ENCODE results near the gene LBX1.

LBX1 gene

GRCh38 chr10:101224910-101225823, 4.1 kb downstream of the LBX1 start:
- DNase-seq, result no peak

- DNase-seq, result no peak
Observed at GRCh38 chr10:101224060-101224909, 5.0 kb downstream of the LBX1 start.

- no peak for DNase-seq
Observed at GRCh38 chr10:101223274-101224059, 5.8 kb downstream of the LBX1 start.

- DNase-seq, result no peak
Observed at GRCh38 chr10:101222683-101223273, 6.5 kb downstream of the LBX1 start.

GRCh38 chr10:101221963-101222531, 7.2 kb downstream of the LBX1 start:
- DNase-seq, result no peak

GRCh38 chr10:101221549-101221948, 7.7 kb downstream of the LBX1 start:
- no peak for DNase-seq

GRCh38 chr10:101219946-101220451, 9.3 kb downstream of the LBX1 start:
- no peak for DNase-seq

- DNase-seq, result no peak
Observed at GRCh38 chr10:101219139-101219945, 9.9 kb downstream of the LBX1 start.

- DNase-seq, result no peak
Observed at GRCh38 chr10:101218351-101219138, 10.7 kb downstream of the LBX1 start.

GRCh38 chr10:101217450-101218281, 11.6 kb downstream of the LBX1 start:
- no peak for DNase-seq

GRCh38 chr10:101217044-101217425, 12.2 kb downstream of the LBX1 start:
- no peak for DNase-seq

- no peak for DNase-seq
Observed at GRCh38 chr10:101216207-101217043, 12.8 kb downstream of the LBX1 start.

- DNase-seq, result no peak
Observed at GRCh38 chr10:101215397-101216206, 13.7 kb downstream of the LBX1 start.

- DNase-seq, result peak; percentile 7
Observed at GRCh38 chr10:101214446-101215396, 14.5 kb downstream of the LBX1 start.

GRCh38 chr10:101208543-101208942, 20.7 kb downstream of the LBX1 start:
- no peak for DNase-seq

GRCh38 chr10:101207026-101207425, 22.2 kb downstream of the LBX1 start:
- DNase-seq, result no peak
